HG02938 (cell line): ENCODE data around the gene STOML1.

Source experiments
- ATAC-seq: cut with Tn5 transposase; IDR thresholded peaks from one replicate; pipeline ENCODE4 v1.9.1; 2021; ENCODE audit warnings: mild to moderate bottlenecking, moderate library complexity; ENCODE audit not compliant: unreplicated experiment

Gene STOML1

GRCh38 chr15:74019734-74020133 lies 27.6 kb upstream of the STOML1 start:
- no peak for ATAC-seq

GRCh38 chr15:74013374-74013894 lies 21.3 kb upstream of the STOML1 start:
- no peak for ATAC-seq

GRCh38 chr15:74011610-74012009 lies 19.5 kb upstream of the STOML1 start:
- ATAC-seq, result no peak

GRCh38 chr15:74010929-74011540 lies 18.9 kb upstream of the STOML1 start:
- no peak for ATAC-seq

GRCh38 chr15:74008901-74009300 lies 16.8 kb upstream of the STOML1 start:
- no peak for ATAC-seq

GRCh38 chr15:74007820-74008371 lies 15.8 kb upstream of the STOML1 start:
- no peak for ATAC-seq

GRCh38 chr15:74006774-74007639 lies 14.9 kb upstream of the STOML1 start:
- no peak for ATAC-seq

GRCh38 chr15:73997986-73998385 lies 5.9 kb upstream of the STOML1 start:
- ATAC-seq, result no peak

- ATAC-seq, result no peak
These were observed 4.8 kb upstream of the STOML1 start for GRCh38 chr15:73996939-73997338.

GRCh38 chr15:73996267-73996666 lies 4.2 kb upstream of the STOML1 start:
- no peak for ATAC-seq

- ATAC-seq, result no peak
These were observed 3.0 kb upstream of the STOML1 start for GRCh38 chr15:73994912-73995622.

GRCh38 chr15:73994413-73994883 lies 2.4 kb upstream of the STOML1 start, which contains the start of gene PML:
PML (plus strand) TSS chr15:73994716; CDS start chr15:73994813, 97 bp downstream.
- ATAC-seq, result peak; percentile 73

- ATAC-seq, result no peak
These were observed 1.3 kb upstream of the STOML1 start for GRCh38 chr15:73993211-73993994.

- no peak for ATAC-seq
These were observed 451 bp upstream of the STOML1 start for GRCh38 chr15:73992594-73992898.

GRCh38 chr15:73991260-73991659 lies 835 bp downstream of the STOML1 start:
- ATAC-seq, result no peak

- no peak for ATAC-seq
These were observed 1.7 kb downstream of the STOML1 start for GRCh38 chr15:73990250-73991005.

GRCh38 chr15:73989001-73989798 lies 2.9 kb downstream of the STOML1 start:
- ATAC-seq, result no peak

- ATAC-seq, result no peak
These were observed 3.6 kb downstream of the STOML1 start for GRCh38 chr15:73988445-73988969.
